Neutrophil (primary cell): ENCODE data around the gene ADGRE1.
"Not testable (repeated sequence)": the region's sequence is repeated elsewhere in the genome, so short reads cannot be mapped to it uniquely, and the experiment has no call there.

Experiments
- H3K27ac ChIP-seq: fragments of 200-600 bp; sonication (generic); 2 replicates; pipeline ENCODE4 v1.5.1; 2016; ENCODE audit warnings: mild to moderate bottlenecking, moderate library complexity
- H3K27me3 ChIP-seq: fragments of 200-600 bp; sonication (generic); 2 replicates; pipeline ENCODE4 v1.6.0; 2016; ENCODE audit warnings: mild to moderate bottlenecking
- H3K36me3 ChIP-seq: fragments of 200-600 bp; sonication (generic); 2 replicates; pipeline ENCODE4 v1.5.1; 2017
- H3K4me1 ChIP-seq, 2 experiments: fragments of 200-600 bp in 1 of 2; sonication (generic) in 1 of 2; 1 replicate in 1 of 2; 2 replicates in 1 of 2; pipeline versions ENCODE4 v1.5.1 to v1.6.1; 2013 to 2016; ENCODE audit warnings: low read depth in 1 of 2, low read length in 1 of 2, mild to moderate bottlenecking in 1 of 2, moderate library complexity in 1 of 2; ENCODE audit not compliant: control insufficient read depth in 1 of 2, insufficient read depth in 1 of 2
- H3K4me3 ChIP-seq, 2 experiments: fragments of 200-600 bp in 1 of 2; sonication (generic) in 1 of 2; 1 replicate in 1 of 2; 2 replicates in 1 of 2; pipeline ENCODE4 v1.5.1; 2013 to 2016; ENCODE audit warnings: low read depth in 1 of 2, low read length in 1 of 2, mild to moderate bottlenecking in 1 of 2, moderate library complexity in 1 of 2
- H3K9me3 ChIP-seq: fragments of 200-600 bp; sonication (generic); 2 replicates; pipeline ENCODE4 v1.5.1; 2016
- TF ChIP-seq, protein P1 (sequence below): fragments of 200-600 bp; sonication (generic); IDR thresholded peaks from 2 replicates; pipeline ENCODE4 v1.5.1; 2016; ENCODE audit warnings: antibody characterized with exemption

The ADGRE1 gene

DNA sequence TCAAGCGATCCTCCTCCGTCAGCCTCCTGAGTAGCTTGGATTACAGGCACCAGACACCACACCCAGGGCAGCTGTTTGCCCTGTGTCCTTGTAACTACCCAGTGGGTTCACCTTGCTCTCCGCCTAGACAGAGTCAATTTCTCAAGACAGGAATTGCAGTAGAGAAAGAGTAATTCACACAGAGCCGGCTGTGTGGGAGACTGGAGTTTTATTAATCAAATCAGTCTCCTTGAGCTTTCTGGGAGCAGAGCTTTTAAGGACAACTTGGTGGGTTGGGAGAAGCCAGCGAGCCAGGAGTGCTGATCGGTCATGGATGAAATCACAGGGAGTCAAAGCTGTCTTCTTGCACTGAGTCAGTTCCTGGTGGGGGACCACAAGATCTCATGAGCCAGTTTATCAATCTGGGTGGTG, 20.6 kb upstream of the ADGRE1 start:
- H3K4me1 ChIP-seq, result peaks cover 44 to 51% of the 10 kb centered on the region in 2 experiments
- TF ChIP-seq, protein P1, sequence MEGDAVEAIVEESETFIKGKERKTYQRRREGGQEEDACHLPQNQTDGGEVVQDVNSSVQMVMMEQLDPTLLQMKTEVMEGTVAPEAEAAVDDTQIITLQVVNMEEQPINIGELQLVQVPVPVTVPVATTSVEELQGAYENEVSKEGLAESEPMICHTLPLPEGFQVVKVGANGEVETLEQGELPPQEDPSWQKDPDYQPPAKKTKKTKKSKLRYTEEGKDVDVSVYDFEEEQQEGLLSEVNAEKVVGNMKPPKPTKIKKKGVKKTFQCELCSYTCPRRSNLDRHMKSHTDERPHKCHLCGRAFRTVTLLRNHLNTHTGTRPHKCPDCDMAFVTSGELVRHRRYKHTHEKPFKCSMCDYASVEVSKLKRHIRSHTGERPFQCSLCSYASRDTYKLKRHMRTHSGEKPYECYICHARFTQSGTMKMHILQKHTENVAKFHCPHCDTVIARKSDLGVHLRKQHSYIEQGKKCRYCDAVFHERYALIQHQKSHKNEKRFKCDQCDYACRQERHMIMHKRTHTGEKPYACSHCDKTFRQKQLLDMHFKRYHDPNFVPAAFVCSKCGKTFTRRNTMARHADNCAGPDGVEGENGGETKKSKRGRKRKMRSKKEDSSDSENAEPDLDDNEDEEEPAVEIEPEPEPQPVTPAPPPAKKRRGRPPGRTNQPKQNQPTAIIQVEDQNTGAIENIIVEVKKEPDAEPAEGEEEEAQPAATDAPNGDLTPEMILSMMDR, result no peak

DNA sequence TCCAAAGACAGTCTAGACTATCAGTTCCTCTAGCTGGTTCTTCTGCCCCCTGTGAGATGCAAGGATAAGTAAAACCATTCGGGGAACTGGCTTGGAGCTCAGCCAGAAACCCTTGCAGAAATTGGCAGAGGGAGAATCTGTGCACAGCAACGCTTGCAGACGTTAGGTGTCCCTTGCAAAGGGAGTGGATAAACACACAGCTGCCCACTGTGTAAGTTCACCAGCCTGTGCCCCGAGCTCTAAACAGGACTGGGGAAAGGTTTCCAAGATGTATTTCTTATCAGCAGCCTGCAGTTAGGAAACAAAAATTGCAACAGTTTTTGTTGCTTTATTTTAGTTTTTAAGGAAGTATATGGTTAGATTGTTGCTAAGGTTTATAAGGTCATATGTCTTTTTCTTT, 19.0 kb upstream of the ADGRE1 start:
- TF ChIP-seq, protein P1, result no peak
- Histone ChIP-seq H3K36me3 (no peaks in the 10 kb centered on the region), H3K4me3 (peak overlapping the region; percentile 15 to 39), H3K27ac (peak overlapping the region; percentile 74), H3K9me3 (no peaks in the 10 kb centered on the region), H3K4me1 (peaks cover 37 to 40% of the 10 kb centered on the region in 2 experiments), H3K27me3 (no peaks in the 10 kb centered on the region)

More for the DNA sequence above, 20.6 kb upstream of the ADGRE1 start:
- no peaks in the 10 kb centered on the region for H3K27me3 ChIP-seq
- H3K27ac ChIP-seq, result peak overlapping the region; percentile 74
- H3K36me3 ChIP-seq, result no peaks in the 10 kb centered on the region
- no peaks in the 10 kb centered on the region for H3K9me3 ChIP-seq
- no peak overlapping the region for H3K4me3 ChIP-seq

DNA sequence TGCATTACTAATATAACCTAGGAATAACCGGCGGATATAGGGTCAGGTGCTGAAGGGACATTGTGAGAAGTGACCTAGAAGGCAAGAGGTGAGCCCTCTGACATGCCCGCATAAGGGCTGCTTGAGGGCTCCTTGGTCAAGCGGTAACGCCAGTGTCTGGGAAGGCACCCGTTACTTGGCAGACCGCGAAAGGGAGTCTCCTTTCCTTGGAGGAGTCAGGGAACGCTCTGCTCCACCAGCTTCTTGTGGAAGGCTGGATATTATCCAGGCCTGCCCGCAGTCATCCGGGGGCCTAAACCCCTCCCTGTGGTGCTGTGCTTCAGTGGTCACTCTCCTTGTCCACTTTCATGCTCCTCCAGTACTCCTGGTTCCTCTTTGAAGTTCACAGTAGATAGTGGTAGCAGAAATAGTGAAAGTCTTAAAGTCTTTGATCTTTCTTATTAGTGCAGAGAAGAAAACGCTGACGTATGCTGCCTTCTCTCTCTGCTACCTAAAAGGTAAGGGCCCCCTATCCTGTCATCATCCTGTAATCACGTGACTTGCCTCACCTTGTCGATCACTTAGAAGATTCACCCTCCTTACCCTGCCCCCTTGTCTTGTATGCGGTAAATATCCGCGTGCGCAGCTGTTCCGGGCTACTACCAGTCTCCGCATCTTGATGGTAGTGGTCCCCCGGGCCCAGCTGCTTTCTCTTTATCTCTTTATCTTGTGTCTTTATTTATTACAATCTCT, 18.1 kb upstream of the ADGRE1 start:
- Histone ChIP-seq H3K4me1 (peaks cover 33% of the 10 kb centered on the region in 2 experiments), H3K27ac (peak overlapping the region; percentile 74), H3K4me3 (peak overlapping the region in 1 of 2 experiments; percentile 39)
- not testable (repeated sequence) for H3K9me3 ChIP-seq, H3K36me3 ChIP-seq, H3K27me3 ChIP-seq

DNA sequence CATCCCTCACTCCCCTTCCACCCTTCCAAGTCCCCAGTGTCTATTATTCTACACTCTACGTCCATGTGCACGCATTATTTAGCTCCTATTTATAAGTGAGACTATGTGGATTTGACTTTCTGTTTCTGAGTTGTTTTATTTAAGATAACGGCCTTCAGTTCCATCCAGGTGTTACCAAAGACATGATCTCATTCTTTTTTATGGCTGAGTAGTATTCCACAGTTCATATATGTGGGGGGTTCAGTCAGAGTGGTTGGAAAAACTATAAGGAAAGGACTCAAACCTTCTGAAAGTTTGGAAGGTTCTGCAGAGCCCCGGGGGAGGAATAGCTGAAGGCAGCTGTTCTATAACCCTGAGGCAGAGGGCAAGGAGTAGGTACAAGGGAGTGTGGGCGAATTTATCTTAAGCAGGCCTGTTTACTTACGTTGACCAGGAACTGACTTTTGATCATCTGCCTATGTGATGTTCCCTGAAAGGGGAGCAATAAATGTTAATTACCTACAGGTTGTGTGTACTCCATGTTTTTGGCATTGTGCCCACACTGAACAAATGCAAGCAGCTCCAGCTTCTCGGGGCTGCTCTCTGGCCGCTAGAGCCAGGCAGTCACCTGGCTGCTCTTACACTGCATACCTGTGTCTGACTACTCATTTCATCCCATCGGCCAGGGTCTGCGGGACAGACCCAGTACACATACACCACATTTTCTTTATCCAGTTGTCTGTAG, 13.5 kb upstream of the ADGRE1 start:
- peaks cover 29 to 40% of the 10 kb centered on the region in 2 experiments for H3K4me1 ChIP-seq
- H3K4me3 ChIP-seq, result no peak overlapping the region
- H3K36me3 ChIP-seq, result no peaks in the 10 kb centered on the region
- TF ChIP-seq, protein P1, result no peak
- no peaks in the 10 kb centered on the region for H3K9me3 ChIP-seq
- no peak overlapping the region for H3K27ac ChIP-seq
- no peaks in the 10 kb centered on the region for H3K27me3 ChIP-seq

DNA sequence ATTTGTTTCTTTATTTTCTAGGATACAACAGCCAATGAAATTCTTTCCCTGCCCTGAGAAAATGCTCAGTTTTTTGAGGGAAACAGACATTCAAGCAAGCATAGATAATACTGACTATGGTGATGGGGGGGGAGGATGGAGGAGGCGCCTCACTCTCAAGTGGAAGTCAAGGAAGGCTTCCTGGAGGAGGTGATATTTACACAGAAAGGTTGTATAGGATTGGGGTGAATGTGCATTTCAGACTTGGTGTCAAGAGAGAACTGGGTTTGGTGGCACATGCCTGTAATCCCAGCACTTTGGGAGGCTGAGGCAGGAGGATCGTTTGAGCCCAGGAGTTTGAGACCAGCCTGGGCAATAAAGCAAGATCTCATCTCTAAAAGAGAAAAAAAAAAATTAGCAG, 12.2 kb upstream of the ADGRE1 start:
- H3K27ac ChIP-seq, result no peak overlapping the region
- H3K4me1 ChIP-seq, result peaks cover 21 to 32% of the 10 kb centered on the region in 2 experiments
- H3K27me3 ChIP-seq, result no peaks in the 10 kb centered on the region
- no peak overlapping the region for H3K4me3 ChIP-seq
- no peaks in the 10 kb centered on the region for H3K9me3 ChIP-seq
- TF ChIP-seq, protein P1, result no peak
- H3K36me3 ChIP-seq, result no peaks in the 10 kb centered on the region

DNA sequence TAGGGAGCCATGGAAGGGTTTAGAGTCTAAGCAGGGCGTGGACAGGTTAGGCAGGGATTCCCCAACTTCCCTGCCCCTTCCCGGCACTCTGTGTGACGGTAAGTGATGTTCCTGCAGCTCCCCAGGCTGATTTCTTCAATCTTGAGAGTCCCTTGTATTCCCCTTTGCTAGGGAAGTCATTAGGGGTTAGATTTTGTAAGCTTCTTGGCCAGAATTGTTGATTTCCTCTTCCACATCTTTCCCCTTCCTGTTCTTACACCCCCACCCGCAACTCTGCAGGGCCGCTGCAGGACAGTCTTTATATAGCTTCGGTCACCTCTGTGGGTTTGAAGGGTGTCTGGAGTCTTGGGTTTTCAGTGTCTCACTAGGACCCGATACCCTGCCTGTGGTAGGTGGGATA, 10.6 kb upstream of the ADGRE1 start:
- H3K4me1 ChIP-seq, result peaks cover 21 to 32% of the 10 kb centered on the region in 2 experiments
- H3K4me3 ChIP-seq, result peak overlapping the region; percentile 20 to 41
- H3K36me3 ChIP-seq, result no peaks in the 10 kb centered on the region
- TF ChIP-seq, protein P1, result no peak
- peak overlapping the region; percentile 87 for H3K27ac ChIP-seq
- no peaks in the 10 kb centered on the region for H3K9me3 ChIP-seq
- H3K27me3 ChIP-seq, result no peaks in the 10 kb centered on the region
